Endothelial cell of umbilical vein (primary cell): Measurements from ENCODE around the gene DENND5A.

Experiments
- EZH2 ChIP-seq: IDR thresholded peaks from 2 replicates; pipeline ENCODE4 v1.6.1; 2012; ENCODE audit warnings: borderline replicate concordance, low read depth, mild to moderate bottlenecking, moderate library complexity, low read length, inconsistent platforms; ENCODE audit not compliant: severe bottlenecking
- POLR2A ChIP-seq: IDR thresholded peaks from 2 replicates; pipeline ENCODE4 v1.6.1; 2012; ENCODE audit warnings: low read depth, mild to moderate bottlenecking, control low read depth, low read length
- POLR2AphosphoS5 ChIP-seq: IDR thresholded peaks from 2 replicates; pipeline ENCODE4 v1.6.1; 2012; ENCODE audit warnings: low read depth, mild to moderate bottlenecking, control low read depth, low read length, moderate library complexity; ENCODE audit not compliant: insufficient read depth
- TF ChIP-seq, protein P1 (sequence below), 2 donors: IDR thresholded peaks; 1 replicate in 1 of 2; 2 replicates in 1 of 2; pipeline ENCODE4 v1.5.1; 2011; ENCODE audit warnings: low read length in 2 of 2, mild to moderate bottlenecking in 2 of 2, moderate library complexity in 2 of 2, control low read depth in 1 of 2, inconsistent platforms in 1 of 2, low read depth in 1 of 2; ENCODE audit not compliant: insufficient read depth in 1 of 2; ENCODE audit errors: extremely low read depth in 1 of 2
- TF ChIP-seq, protein P2 (sequence below): IDR thresholded peaks from 2 replicates; pipeline ENCODE4 v1.6.1; 2011; ENCODE audit not compliant: insufficient read depth, insufficient read length

DNA sequence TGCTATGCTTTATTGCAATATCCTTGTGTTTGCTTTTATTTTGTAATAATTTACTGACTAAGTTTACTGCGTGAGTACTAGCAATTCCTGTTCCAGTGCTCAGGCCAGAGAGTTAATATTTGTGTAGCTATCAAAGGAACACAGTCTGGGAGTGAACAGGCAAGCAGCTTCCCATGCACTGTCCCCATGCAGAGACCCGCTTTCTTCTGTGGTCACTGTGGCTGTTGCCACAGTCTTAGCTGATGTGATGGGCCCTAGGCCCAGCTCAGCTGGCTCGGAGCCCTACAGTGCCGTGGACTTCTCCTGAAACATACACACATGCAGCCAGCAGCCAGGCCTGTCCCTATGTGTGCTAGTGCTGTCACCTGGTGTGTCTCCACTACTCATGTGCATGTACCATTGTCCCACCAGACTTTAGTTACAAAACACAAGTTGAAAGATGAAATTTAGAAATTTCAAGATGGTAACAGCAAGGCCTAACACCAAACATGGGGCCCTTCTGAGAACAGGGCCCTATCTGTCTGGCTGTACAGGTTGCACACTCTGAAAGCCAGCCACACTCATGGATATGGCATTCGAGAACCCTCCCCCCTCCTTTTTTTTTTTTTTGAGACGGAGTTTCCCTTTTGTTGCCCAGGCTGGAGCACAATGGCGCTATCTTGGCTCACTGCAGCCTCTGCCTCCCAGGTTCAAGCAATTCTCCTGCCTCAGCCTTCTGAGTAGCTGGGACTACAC lies 161.4 kb downstream of the DENND5A start:
- TF ChIP-seq, protein P1, sequence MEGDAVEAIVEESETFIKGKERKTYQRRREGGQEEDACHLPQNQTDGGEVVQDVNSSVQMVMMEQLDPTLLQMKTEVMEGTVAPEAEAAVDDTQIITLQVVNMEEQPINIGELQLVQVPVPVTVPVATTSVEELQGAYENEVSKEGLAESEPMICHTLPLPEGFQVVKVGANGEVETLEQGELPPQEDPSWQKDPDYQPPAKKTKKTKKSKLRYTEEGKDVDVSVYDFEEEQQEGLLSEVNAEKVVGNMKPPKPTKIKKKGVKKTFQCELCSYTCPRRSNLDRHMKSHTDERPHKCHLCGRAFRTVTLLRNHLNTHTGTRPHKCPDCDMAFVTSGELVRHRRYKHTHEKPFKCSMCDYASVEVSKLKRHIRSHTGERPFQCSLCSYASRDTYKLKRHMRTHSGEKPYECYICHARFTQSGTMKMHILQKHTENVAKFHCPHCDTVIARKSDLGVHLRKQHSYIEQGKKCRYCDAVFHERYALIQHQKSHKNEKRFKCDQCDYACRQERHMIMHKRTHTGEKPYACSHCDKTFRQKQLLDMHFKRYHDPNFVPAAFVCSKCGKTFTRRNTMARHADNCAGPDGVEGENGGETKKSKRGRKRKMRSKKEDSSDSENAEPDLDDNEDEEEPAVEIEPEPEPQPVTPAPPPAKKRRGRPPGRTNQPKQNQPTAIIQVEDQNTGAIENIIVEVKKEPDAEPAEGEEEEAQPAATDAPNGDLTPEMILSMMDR (IDR thresholded peaks at IDR 0.05; ENCODE audit: extremely low read depth in 1 of 2, insufficient read depth in 1 of 2, low read depth in 1 of 2, low read length in 2 of 2): no peak
- TF ChIP-seq POLR2AphosphoS5: no peak
- TF ChIP-seq POLR2A: no peak
- TF ChIP-seq, protein P2, sequence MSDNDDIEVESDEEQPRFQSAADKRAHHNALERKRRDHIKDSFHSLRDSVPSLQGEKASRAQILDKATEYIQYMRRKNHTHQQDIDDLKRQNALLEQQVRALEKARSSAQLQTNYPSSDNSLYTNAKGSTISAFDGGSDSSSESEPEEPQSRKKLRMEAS: no peak
- no peak for TF ChIP-seq EZH2
